Activated gamma-delta T cell treated with anti-CD3 and anti-CD28 coated beads, Interleukin-2, amount 50 U/mL, for 16 hours (primary cell): ENCODE data around the gene ZBTB24.
"Not testable (repeated sequence)": the region's sequence is repeated elsewhere in the genome, so short reads cannot be mapped to it uniquely, and the experiment has no call there.

Source experiments
- DNase-seq: peaks from one replicate; pipeline ENCODE4 v3.0.0-alpha.2; 2020; ENCODE audit warnings: low read depth

ZBTB24 gene

DNA sequence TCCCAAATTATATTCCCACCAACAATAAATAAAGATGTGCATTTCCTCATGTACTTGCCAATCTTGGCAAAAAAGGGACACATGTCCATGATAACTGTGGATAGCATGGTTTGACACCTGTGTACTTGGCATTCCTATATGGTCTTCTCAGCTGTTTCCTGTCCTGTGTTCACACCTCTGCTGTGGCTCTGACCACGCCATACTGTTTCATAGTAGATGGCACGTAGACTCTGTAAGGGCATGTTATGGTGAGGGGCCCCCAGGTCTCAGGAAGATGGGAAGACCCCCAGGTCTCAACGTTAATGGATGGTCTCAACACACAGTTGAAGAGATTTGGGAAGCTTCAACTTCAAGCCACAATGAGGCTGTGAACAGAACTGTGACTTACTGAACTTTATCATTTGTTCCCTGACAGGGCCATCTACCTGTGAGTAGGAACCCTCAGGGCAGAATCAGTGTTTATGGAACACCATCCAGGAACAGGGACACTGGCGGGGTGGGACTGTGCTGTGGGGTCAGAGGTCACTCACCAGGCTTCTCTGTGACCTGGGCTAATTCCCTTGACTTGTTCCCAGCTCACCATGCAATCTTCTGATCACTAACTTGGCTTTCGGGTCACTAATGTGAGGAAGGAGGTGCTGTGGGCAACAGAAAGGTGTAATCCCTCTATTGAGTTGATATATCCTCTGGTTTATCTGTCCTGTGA lies 11.8 kb downstream of the ZBTB24 start:
- DNase-seq: no peak

GRCh38 chr6:109469591-109470189 lies 13.3 kb downstream of the ZBTB24 start:
- DNase-seq: no peak

DNA sequence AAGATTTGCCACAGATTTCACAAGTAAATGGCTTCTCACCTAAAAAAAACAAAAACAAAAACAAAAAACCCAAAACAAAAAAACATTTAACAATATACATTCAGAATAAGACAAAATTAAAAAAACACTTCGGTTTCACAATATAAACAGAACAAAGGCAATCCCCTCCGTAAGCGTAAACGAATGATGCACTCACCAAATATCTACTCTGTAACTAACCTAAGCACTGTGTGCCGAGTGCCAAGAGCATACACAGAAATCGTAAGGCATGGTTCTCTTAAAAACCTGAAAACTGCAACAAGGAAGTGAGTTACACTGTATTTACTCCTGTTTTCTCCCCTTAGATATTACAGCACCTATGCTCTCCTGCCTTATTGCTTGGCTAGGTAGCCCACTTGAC lies 15.3 kb downstream of the ZBTB24 start:
- no peak for DNase-seq

DNA sequence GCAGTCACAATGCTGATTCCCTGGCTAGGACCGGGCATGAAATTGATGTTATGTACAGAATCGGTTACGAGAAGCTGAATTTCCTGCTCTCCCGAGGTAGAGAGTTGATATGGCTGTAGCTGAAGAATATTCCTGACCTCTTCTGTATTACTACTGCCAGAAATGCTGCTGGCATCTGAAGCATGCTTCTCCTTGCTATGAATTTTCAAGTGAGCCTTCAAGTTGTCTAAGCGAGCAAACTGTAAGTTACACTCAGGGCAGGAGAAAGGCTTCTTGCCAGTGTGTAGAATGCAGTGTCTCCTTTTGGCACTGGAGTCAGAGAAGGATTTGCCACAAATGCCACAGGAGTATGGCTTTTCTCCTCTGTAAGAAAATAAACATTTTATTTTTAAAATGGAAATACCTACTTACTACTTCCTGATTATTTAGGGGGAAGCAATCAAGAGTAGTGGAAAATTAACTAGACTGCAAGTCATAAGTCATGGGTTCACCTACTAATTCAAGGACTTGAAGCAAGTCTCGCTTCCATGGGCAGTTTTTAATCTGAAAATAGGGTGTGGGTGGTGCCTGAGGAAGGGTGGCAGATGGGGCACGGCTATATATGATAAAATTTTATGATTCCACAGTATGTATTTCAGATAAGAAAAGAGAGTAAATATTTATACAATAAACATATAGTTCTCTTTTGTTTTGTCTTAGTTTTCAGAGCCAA lies 16.7 kb downstream of the ZBTB24 start:
- DNase-seq: no peak

DNA sequence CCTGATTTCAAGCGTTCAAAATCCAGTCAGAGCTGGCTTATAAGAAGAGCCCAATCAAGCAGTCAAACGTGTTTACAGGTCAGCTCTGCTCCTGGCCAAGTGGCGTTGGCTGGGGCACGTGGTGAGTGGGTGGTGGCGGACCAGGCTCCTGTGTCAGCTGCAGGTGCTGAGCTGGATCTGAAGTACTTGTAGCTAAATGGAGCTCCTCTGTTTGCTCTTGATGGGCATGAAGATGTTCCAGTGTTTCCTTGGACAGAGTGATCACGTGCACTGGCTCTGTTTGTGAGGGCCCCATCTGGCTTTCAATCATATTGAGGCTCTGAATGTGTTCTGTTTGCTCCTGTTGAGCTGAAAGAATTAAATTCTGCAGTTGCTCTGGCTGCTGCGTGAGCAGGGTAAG lies 17.2 kb downstream of the ZBTB24 start:
- DNase-seq: no peak

DNA sequence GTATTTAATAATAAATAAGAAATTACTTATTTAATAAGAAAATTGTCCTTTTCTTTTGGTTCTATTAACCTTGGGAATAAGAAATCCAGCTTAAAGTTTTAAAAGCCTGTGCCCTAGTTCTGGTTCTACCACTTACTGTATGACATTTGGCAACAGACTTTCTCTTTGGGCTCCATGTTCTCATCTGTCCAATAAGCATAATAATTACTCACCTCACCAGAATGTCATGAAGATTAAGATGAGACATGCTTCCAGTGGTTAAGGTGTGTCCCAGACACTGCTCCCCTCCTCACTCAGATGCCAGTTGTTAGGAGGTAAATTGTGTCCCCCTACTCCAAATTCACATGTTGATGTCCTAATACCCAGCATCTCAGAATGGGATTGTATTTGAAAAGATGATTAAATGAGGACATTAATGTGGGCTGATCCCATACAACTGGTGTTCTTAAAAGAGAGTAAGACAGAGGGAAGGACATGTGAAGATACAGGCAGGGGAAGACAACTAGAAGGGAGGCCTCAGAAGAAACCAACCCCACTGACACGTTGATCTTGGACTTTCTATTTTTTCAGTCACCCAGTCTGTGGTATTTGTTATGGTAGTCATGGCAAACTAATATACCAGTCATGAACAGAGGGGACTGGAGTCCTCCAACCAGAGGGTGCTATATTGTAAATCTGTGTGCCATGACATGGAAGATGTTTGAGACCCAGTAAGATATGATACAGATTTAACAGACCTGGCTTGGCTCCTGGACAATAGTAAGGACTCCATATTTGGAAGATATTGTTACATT lies 21.1 kb downstream of the ZBTB24 start:
- no peak for DNase-seq

DNA sequence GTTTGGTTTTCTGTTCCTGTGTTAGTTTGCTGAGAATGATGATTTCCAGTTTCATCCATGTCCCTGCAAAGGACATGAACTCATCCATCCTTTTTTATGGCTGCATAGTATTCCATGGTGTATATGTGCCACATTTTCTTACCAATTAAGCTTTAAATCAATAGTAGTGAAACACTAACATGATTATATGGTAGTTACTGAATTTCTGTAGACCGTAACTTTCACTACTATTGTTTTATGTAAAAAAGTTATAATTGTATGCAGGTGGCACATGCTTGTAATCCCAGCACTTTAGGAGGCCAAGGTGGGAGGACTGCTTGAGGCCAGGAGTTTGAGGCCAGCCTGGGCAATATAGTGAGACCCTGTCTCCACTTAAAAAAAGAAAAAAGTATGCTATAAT lies 21.8 kb downstream of the ZBTB24 start:
- DNase-seq: not testable (repeated sequence)

DNA sequence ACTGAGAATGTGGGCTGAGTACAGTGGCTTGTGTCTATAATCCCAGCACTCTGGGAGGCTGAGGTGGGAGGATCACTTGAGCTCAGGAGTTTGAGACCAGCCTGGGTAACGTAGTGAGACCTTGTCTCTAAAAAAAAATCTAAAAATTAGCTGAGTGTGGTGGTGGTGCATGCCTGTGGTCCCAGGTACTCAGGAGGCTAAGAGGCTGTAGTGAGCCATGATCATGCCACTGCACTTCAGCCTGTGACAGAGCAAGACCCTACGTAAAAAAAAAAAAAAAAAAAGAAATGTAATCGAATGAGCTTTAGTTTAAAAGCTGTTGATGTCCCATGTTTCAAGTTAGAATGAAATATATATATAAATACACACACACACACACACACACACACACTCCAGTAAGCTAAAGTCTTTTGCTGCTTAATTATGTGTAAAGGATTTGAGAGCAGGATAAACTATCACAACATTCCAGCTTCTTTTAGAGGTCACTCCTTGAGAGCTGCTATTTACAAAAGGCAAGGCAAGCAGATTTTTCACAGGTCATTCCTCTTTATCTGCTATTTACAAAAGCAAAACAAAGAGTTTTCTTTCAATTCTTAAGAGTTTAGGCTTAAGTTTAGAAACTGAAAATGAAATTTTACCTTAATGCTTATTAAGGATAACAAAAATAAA lies 22.7 kb downstream of the ZBTB24 start:
- DNase-seq: no peak

DNA sequence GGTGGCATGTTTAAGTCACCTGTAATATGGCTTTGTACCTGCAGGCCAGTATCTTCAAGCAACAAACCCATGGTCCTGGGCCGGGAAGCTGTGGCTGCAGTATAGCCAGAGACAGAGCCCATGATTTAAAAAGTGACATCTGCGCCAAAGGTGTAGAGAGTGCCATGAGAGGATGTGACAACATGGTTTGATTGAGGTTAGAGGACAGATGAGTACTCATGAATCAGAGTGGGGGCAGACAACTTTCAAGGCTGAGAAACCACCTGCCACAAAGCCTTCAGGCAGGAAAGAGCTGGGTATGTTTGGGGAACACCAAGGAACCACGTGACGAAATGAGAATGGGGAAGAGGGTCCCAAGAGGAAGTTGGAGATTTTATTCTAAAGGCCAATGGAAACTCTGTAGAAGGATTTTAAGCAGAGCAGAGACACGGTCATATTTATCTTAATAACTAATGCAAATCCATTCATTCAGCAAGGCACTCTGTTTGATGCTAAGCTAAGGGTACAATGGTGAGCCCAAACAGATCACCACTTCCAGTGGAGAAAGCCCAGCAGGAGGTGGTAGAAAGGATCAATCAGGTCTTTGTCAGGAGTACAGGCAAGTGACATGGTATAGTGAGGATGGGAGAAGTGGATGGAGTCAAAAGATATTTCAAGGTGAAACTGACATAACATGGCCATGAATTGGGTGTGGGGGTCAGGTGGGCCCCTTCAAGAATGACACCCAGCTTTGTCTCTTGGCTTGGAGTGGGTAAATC lies 24.1 kb downstream of the ZBTB24 start:
- DNase-seq: peak; percentile 25

DNA sequence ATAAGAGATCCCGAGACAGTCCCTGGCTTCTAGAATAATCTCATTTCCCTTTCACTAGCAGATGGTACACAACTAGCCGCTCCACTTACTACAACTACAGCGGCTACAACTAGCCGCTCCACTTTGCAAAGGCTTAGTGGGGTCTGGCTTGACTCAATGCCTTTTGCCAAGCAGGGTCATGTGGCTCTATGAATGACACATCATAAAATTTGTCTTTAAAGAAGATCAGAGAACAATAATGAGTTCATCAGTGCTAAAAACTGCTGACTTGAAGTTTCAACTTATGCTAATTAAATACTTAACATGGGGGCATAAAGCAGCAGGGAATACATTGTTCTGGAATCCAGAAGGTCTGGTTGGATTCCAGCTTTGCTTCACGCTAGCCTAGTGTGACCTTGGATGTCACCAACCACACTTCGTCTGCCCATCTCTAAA lies 25.4 kb downstream of the ZBTB24 start:
- no peak for DNase-seq

DNA sequence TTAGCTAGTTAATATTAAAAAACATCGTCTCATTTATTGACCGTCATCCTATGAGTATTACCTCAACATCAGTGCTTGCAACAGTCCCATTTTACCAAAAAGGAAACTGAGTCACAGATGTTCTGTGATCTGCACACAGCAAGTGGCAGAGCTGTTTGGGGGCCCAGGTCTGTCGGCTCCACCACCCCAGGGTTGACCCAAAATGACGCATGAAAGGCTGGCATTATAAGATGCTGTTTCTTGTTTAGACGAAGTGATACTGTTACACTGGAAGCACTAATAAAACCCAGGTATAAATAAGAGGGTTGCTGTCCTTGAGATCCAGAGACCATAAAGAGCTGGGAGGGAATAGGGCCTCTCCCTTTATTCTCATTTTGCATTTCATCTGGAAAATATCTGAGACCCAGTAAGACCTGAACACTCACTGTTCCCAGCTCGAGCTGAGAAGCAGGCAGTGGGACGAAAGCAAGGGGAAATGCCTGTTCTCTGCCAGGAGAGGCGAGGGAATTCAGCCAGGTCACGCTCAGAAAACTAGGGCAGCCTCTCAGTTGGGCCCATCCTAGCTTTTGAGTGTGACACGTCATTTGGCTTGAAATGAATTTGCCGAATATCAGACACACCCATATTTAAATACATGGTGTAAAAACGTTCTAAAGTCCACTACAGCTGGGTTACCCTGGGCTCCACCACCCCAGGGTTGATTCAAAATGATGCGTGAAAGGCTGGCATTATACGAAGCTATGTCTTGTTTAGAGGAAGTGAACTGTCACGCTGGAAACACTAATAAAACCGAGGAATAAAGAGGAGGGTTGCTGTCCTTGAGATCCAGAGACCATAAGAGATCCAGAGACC lies 26.1 kb downstream of the ZBTB24 start:
- no peak for DNase-seq

DNA sequence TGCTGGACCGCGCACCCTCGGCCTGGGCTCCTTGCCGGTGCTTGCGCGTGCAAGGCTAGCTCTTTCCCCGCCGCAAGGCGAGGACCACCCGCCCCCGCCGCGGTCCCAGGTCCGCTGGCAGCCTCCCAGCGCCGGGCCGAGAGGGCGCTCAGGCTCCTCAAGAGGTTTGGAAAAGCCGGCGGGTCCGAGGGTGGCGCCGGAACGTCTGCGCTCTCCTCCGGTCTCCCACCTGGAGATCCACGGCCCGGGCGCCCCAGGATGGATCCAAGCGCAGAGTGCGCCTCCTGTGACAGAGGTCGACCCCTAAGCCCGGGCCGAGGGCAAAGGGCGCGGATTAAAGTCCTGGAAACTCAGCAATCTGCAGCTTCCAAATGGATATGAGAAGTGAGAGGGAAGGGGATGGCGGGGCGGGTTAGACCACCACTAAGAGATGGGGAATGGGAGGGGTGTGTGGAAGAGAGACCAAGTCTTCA lies 26.9 kb downstream of the ZBTB24 start:
- no peak for DNase-seq

DNA sequence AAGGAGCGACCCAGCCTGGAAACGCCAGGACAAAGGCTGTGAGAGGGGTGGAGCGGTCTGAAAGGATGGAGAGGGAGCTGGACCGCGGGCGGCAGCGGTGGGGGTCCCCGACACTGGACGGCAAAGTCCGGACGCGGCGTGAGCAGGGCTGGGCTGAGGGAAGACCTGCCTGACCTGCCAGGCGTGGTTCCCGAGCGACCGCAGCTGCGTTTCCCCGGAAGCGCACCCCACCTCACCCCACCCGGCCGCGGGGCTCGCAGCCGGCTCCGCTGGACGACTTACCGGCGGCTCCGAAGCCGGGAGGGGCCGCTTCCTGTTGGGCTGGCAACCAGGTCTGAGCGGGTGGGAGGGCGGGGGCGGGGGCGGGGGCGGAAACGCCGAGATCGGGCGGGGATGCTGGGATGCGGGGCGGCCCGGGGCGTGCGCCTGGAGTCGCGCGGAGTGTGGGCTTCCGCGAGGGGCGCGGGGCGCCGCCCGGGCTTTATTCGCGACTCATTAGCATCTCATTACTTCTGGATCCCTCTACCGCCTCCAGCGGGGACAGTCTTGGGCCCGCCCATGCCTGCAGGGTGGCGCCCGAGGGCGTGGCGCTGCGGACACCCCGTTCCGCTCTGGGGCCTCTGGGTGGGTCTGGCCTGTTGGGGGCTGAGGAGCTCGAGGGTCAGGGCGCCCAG lies 27.4 kb downstream of the ZBTB24 start, which contains the start of gene MICAL1:
TSS of gene MICAL1 (minus strand) at position 336 of the 674 bp plus-strand sequence. CDS start 1,576 bp downstream, outside the sequence.
- DNase-seq: peak; percentile 56

DNA sequence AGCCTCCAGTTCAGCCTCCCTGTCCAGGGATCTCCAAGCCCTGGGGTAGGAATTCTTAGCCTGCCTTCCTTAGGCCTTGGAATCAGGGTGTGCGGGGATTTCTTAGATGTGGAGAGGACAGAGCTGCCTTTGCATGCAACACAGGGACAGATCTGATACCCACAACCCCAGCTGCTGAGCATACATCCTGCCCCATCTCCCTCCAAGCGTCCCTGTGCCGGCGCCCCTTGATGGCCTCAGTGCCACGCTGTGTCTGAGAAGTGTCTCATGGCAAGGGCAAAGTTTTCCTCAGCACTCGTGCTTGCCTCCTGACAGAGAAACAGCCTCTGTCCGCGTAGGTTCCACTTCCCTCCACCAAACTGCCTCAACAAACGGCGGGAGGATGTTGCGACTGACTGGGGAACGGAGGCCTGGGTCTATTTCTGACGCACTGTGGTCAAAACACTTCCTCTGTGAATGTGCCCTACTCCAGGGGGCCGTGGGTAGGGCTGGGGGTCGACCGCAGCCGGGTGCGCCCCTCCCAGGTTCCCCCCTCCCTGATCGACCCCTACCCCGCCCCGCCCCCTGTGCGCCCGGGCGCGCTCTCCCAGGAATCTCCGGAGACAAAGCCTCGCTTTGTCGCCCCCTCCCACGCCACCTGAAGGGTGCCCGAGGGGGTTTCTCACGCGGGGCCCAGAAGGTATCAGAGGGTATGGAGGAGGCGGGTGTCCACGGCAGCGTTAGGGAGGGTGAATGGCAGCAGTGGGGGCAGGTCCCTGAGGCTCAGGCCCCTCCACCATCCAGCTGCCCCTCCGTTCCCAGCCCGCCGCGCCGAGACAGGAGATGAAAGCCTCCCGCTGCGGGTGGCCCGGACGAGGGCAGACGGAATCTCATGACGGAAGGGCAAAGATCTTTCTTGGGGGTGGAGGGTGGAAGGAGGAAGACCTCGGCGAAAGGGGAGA lies 28.3 kb downstream of the ZBTB24 start:
- DNase-seq: peak; percentile 58

DNA sequence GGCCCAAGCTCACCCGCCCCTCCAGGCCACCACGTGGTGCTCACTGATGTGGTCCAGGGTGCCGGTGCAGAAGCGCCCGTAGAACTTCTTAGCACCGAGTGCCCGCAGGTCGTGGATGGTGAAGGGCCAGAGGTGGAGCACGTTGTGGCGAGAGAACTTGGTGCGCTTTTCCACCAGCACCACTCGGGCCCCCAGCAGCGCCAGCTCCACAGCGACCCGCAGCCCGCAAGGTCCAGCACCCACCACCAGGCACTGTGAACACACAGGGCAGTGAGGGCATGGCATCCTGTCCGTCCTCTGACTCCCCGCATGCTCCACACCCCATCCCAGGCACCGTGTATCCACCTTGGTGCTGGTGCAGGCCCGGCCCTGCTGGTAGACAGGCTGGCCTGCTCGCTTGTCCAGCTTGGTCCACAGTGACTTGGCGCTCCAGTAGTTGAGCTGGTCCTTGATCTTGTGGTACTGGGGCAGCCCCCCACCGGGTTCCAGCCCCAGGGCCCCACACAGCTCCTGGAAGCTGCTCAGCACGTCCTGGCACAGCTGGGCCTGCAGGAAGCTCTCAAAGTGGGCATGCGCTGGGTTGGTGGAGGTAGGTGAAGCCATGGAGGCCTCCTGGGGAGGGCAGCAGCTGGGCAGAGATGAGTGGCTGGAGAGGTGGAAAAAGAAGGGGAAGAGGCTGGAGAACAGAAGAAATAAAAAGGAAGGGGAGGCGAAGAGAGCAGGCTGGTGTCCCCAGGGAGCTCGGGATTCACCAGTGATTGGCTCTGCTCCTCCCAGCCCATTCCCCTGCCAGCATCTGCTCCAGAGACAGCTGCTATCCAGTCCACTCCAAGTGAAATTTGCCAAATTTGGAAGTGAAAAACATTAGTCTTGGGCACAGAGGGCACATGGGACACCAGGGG lies 29.2 kb downstream of the ZBTB24 start:
- no peak for DNase-seq

- DNase-seq: no peak
These were observed 29.9 kb downstream of the ZBTB24 start for GRCh38 chr6:109453156-109453555.

DNA sequence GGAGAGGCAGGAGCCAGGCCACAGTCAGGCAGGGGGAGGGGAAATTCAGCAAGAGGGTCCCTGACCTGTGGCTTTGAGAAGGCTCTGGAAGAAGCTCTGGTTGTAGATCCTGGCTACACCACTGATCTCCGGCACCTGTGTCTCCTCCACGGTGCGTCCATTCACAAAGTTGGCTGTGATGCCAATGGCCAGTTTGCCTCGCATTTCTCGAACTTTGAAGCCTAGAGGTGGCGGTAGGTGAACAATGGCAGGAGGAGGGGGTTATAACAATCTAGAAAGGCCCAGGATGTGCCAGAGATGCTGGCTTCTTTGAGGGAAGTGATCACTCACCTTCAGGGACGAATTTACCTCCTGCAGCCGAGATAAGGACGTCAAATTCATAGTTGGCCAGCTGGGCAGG lies 30.8 kb downstream of the ZBTB24 start:
- no peak for DNase-seq
